Gastrocnemius medialis (tissue), 4 donors: ENCODE results near the gene FHOD3. TPM values are rescaled to one million over a fixed set of nuclear protein-coding genes. Genes with fewer than 3 reads are reported as not detected.

ENCODE experiments used
- ATAC-seq, 2 donors: fragments of 150-250 bp; one replicate each; pipeline ENCODE4 v1.9.1; 2016
- DNase-seq, 2 donors: peaks; one replicate each; pipeline ENCODE4 v3.0.0-alpha.2; 2019
- H3K27ac ChIP-seq, 4 donors: fragments of 200-600 bp; sonication (generic); 1 replicate in 1 of 4; 2 replicates in 3 of 4; pipeline ENCODE4 v1.5.1; 2016 to 2018; ENCODE audit warnings: mild to moderate bottlenecking in 2 of 4, moderate library complexity in 1 of 4
- H3K27me3 ChIP-seq, 3 donors: fragments of 200-600 bp; sonication (generic) in 2 of 3; 1 replicate in 1 of 3; 2 replicates in 2 of 3; pipeline versions ENCODE4 v1.5.1 to v1.6.0; 2016 to 2019; ENCODE audit warnings: mild to moderate bottlenecking in 1 of 3, moderate library complexity in 1 of 3
- H3K36me3 ChIP-seq, 2 donors: fragments of 200-600 bp; sonication (generic) in 1 of 2; one replicate each; pipeline ENCODE4 v1.5.1; 2017 to 2018
- H3K4me1 ChIP-seq, 2 donors: fragments of 200-600 bp; sonication (generic) in 1 of 2; one replicate each; pipeline ENCODE4 v1.5.1; 2016 to 2017; ENCODE audit warnings: mild to moderate bottlenecking in 2 of 2
- H3K4me3 ChIP-seq, 4 donors: fragments of 200-600 bp; sonication (generic) in 3 of 4; 1 replicate in 1 of 4; 2 replicates in 3 of 4; pipeline ENCODE4 v1.5.1; 2016 to 2019; ENCODE audit warnings: mild to moderate bottlenecking in 2 of 4
- H3K9me3 ChIP-seq, 3 donors: fragments of 200-600 bp; sonication (generic) in 2 of 3; 1 replicate in 1 of 3; 2 replicates in 2 of 3; pipeline ENCODE4 v1.5.1; 2016 to 2019
- POLR2A ChIP-seq, 2 donors: fragments of 450-650 bp; IDR thresholded peaks; one replicate each; pipeline ENCODE4 v1.6.1; 2017; ENCODE audit warnings: antibody characterized with exemption in 2 of 2, mild to moderate bottlenecking in 2 of 2, moderate library complexity in 2 of 2
- in situ Hi-C, 4 donors: fragments of 200-750 bp; cut with MboI; loops; one replicate each; pipeline versions ENCODE4 v1.15.0 to v1.8.0; 2017; ENCODE audit warnings: low sequenced_read_pairs in 4 of 4
- intact Hi-C: fragments of 100-400 bp; cut with DNase I; formaldehyde crosslinking; loops from one replicate; pipeline ENCODE4 v1.15.1; 2023; ENCODE audit warnings: low total_unique reads
- total RNA-seq, 4 donors: library from RNA; depleted of rRNA; stranded (reverse); fragments of >200 nt; gene quantifications; one replicate each; pipeline versions ENCODE4 v1.1.0 to v1.2.3, GENCODE V29; 2016
- TF ChIP-seq, protein P1 (sequence below), 5 experiments: fragments of 450-650 bp in 3 of 5; fragments of 200-600 bp in 2 of 5; sonication (generic) in 2 of 5; IDR thresholded peaks in 4 of 5; conservative IDR thresholded peaks in 1 of 5; 1 replicate in 4 of 5; 2 replicates in 1 of 5; pipeline ENCODE4 v1.5.1; 2016 to 2019; ENCODE audit warnings: antibody characterized with exemption in 5 of 5, mild to moderate bottlenecking in 3 of 5, moderate library complexity in 3 of 5

Gene FHOD3
- total RNA-seq, 4 donors from 2014 or later = 10.0 to 32.5 (median 17.0) TPM

DNA sequence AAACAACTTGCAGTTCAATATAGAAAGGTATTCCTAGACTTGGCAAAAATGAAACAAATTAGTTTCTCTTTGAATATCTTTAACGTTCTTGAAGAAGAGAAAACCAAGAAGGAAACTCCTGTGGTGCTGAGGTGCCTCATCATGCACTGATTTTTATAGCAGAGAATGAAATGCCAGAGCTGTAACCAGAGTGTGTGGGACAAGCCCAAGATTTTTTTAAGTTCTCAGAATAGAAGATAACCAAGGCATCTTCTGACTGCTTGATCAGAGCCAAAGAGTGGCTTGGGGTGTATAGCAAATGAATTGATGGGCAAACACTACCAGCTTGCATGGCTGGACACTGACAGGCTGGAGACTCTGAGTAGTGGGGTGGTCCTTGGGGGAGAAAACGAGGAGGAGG, 7.9 kb downstream of the FHOD3 start:
- ATAC-seq (peak; percentile 76 to 78), DNase-seq (no peak)
- Histone ChIP-seq H3K4me1 (peaks cover 56 to 61% of the 10 kb centered on the region in 2 donors), H3K4me3 (no peak overlapping the region), H3K27me3 (no peaks in the 10 kb centered on the region), H3K36me3 (no peaks in the 10 kb centered on the region), H3K9me3 (no peaks in the 10 kb centered on the region), H3K27ac (peak overlapping the region; percentile 32 to 79 (median 65))
- in situ Hi-C loops = no loop called here
- TF ChIP-seq, protein P1, sequence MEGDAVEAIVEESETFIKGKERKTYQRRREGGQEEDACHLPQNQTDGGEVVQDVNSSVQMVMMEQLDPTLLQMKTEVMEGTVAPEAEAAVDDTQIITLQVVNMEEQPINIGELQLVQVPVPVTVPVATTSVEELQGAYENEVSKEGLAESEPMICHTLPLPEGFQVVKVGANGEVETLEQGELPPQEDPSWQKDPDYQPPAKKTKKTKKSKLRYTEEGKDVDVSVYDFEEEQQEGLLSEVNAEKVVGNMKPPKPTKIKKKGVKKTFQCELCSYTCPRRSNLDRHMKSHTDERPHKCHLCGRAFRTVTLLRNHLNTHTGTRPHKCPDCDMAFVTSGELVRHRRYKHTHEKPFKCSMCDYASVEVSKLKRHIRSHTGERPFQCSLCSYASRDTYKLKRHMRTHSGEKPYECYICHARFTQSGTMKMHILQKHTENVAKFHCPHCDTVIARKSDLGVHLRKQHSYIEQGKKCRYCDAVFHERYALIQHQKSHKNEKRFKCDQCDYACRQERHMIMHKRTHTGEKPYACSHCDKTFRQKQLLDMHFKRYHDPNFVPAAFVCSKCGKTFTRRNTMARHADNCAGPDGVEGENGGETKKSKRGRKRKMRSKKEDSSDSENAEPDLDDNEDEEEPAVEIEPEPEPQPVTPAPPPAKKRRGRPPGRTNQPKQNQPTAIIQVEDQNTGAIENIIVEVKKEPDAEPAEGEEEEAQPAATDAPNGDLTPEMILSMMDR (IDR thresholded peaks at IDR 0.05 in 4 of 5, conservative IDR thresholded peaks at IDR 0.05 in 1 of 5) = no peak
- no peak for TF ChIP-seq POLR2A (IDR thresholded peaks at IDR 0.05)
- intact Hi-C loops = loop anchor here (5.0 to 10.0 kb wide), 2 partner anchors 117 to 359 kb away; no protein-coding TSS in a partner anchor

DNA sequence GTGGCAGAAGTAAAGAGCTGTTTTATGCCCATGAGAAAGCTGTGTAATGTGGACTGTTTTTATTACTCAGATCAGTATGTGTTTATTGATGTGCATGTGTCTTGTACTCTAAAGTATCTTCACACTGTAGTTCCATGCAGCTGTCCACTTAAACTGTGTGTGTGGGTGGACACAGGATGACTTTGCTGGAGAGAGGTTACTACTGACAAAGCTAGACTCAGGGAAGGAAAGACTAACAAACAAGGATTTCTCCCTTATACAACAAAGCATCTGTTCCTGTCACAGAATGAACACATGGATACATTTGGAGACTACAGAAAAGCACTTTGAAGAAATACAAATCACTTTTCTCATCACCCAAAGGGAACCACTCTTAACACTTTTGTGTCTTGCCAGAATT, 10.0 kb downstream of the FHOD3 start:
- H3K4me1 ChIP-seq = peaks cover 53 to 61% of the 10 kb centered on the region in 2 donors
- TF ChIP-seq, protein P1 (IDR thresholded peaks at IDR 0.05 in 4 of 5, conservative IDR thresholded peaks at IDR 0.05 in 1 of 5) = no peak
- no peak for TF ChIP-seq POLR2A (IDR thresholded peaks at IDR 0.05)
- no peaks in the 10 kb centered on the region for H3K36me3 ChIP-seq
- no peak for ATAC-seq
- in situ Hi-C loops (no loop called here), intact Hi-C loops (loop anchor here (5.0 to 10.0 kb wide), 2 partner anchors 115 to 357 kb away; no protein-coding TSS in a partner anchor)
- no peaks in the 10 kb centered on the region for H3K27me3 ChIP-seq
- no peak for DNase-seq
- no peak overlapping the region for H3K27ac ChIP-seq
- H3K4me3 ChIP-seq = no peak overlapping the region
- no peaks in the 10 kb centered on the region for H3K9me3 ChIP-seq

DNA sequence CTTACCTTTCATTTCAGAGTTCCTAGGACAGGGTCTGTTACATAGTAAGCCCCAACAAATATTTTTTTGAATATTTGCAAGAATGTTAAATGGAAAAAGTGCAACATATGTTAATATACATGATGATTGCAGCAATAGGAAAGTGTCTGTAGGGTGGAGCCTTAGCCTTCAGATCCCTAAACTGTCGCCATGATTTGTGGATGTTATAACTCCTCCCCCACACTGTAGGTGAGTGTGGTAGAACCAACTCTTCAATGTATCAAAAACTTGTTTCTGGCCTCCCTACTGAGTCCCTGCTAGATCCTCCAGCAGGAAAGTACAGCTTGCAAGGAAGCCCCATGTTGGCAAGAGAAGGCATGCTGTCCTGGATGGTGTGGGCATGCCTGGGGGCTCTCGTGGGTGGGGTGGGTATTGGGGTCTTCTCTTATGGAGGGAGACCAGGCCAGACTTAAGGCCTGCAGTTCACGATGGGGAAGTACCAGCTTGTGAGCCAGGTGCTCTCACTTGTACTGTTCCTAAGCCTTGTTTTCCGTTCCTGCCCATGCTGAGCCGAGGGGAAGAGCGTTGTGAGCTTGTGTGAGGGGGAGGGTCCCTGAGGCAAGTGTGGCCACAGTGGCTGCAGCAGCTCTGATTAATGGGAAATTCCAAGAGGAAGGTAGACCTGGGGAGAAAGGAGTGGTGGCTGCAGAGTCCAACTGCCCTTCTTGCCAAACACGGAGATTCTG, 11.4 kb downstream of the FHOD3 start:
- Histone ChIP-seq H3K9me3 (no peaks in the 10 kb centered on the region), H3K4me1 (peaks cover 55 to 61% of the 10 kb centered on the region in 2 donors), H3K4me3 (no peak overlapping the region), H3K27ac (peak overlapping the region in 3 of 4 donors; percentile 1 to 54 (median 45)), H3K27me3 (no peaks in the 10 kb centered on the region), H3K36me3 (no peaks in the 10 kb centered on the region)
- ATAC-seq (no peak), DNase-seq (no peak)
- TF ChIP-seq POLR2A (IDR thresholded peaks at IDR 0.05) = no peak
- TF ChIP-seq, protein P1 (IDR thresholded peaks at IDR 0.05 in 4 of 5, conservative IDR thresholded peaks at IDR 0.05 in 1 of 5) = no peak
- in situ Hi-C loops = no loop called here
- intact Hi-C loops = loop anchor here (5.0 to 10.0 kb wide), 2 partner anchors 113 to 356 kb away; no protein-coding TSS in a partner anchor

DNA sequence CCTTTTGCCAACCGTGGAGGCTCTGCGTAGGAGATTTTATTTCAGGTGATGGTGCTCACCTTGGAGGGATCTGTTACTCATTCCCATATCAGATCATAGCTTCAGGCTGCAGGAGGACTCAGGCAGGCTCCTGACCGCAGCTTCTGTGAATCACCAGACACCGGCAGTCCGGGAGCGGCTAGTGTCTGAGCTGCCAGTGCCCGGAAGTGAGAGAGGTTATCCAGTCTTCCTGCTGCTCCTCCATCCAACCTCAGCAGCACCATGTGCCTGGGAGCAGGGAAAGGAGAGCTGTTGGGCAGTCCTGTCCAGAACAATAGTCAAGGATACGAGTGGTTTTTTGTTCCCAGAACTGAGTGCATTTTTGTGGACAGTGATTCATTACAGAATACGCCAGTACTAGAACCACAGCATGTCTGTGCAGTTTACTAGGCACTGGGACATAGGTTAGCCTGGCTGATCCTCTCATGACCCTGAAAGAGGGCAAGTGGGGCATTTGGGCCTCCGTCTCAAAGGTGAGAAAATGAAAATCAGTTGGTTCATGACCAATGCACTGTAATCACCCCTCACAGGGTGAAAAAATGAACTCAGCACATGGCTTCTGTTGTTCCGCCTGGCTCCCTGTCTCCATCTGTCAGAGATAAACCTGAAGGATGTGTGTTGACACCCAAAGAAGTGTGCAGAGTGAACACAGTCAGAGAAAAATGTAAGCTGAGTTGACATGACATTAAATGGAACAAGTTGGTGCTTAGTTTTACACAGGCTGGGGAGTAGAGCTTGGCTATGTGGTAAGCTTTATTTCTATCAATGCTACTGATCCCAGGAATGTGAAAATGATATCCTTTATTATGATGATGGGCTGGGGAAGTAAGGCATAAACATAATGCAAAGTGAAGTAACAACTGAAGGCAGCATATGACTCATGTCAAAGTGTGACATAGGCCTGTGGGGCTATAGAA, 12.2 kb downstream of the FHOD3 start:
- Histone ChIP-seq H3K27ac (peak overlapping the region; percentile 1 to 54 (median 42)), H3K36me3 (no peaks in the 10 kb centered on the region), H3K4me3 (no peak overlapping the region), H3K9me3 (no peaks in the 10 kb centered on the region), H3K27me3 (no peaks in the 10 kb centered on the region), H3K4me1 (peaks cover 56 to 60% of the 10 kb centered on the region in 2 donors)
- TF ChIP-seq POLR2A (IDR thresholded peaks at IDR 0.05) = no peak
- TF ChIP-seq, protein P1 (IDR thresholded peaks at IDR 0.05 in 4 of 5, conservative IDR thresholded peaks at IDR 0.05 in 1 of 5) = no peak
- ATAC-seq (peak; percentile 28 to 42), DNase-seq (peak in 1 of 2 donors; percentile 63)
- intact Hi-C loops = loop anchor here (5.0 to 10.0 kb wide), 4 partner anchors 38 to 355 kb away; no protein-coding TSS in a partner anchor
- in situ Hi-C loops = no loop called here
